Fibroblast of skin of left biceps (primary cell): ENCODE measurements around the gene CNTRL.

Experiments
- DNase-seq, 2 experiments: peaks; one replicate each; pipeline ENCODE4 v3.0.0-alpha.2; 2013; ENCODE audit warnings: low read depth in 2 of 2

CNTRL gene

GRCh38 chr9:121201738-121202533 is 127.2 kb downstream of the CNTRL start, which contains the start of gene RAB14:
Gene RAB14, minus strand, starts transcription at chr9:121201869. Its CDS starts 8,457 bp downstream, at chr9:121193412.
- peak; percentile 95 to 96 for DNase-seq

- DNase-seq = no peak
Observed at GRCh38 chr9:121204121-121204520, 129.4 kb downstream of the CNTRL start.

- DNase-seq = no peak
Observed at GRCh38 chr9:121204611-121205010, 129.9 kb downstream of the CNTRL start.

GRCh38 chr9:121206516-121207370 is 132.0 kb downstream of the CNTRL start:
- no peak for DNase-seq

- no peak for DNase-seq
Observed at GRCh38 chr9:121207371-121207940, 132.7 kb downstream of the CNTRL start.

GRCh38 chr9:121210536-121210935 is 135.8 kb downstream of the CNTRL start:
- no peak for DNase-seq

GRCh38 chr9:121213136-121213806 is 138.5 kb downstream of the CNTRL start:
- DNase-seq = peak; percentile 64 to 66

GRCh38 chr9:121214005-121214404 is 139.2 kb downstream of the CNTRL start:
- DNase-seq = no peak

- DNase-seq = no peak
Observed at GRCh38 chr9:121216271-121216805, 141.6 kb downstream of the CNTRL start.

- DNase-seq = no peak
Observed at GRCh38 chr9:121217609-121218292, 143.0 kb downstream of the CNTRL start.

- DNase-seq = no peak
Observed at GRCh38 chr9:121218357-121219027, 143.7 kb downstream of the CNTRL start.

GRCh38 chr9:121219530-121219929 is 144.8 kb downstream of the CNTRL start:
- no peak for DNase-seq

- no peak for DNase-seq
Observed at GRCh38 chr9:121220996-121221663, 146.4 kb downstream of the CNTRL start.

- DNase-seq = no peak
Observed at GRCh38 chr9:121221664-121222055, 146.9 kb downstream of the CNTRL start.

GRCh38 chr9:121222524-121223171 is 147.9 kb downstream of the CNTRL start:
- peak in 1 of 2 experiments; percentile 26 for DNase-seq

GRCh38 chr9:121225240-121225639 is 150.5 kb downstream of the CNTRL start:
- no peak for DNase-seq

GRCh38 chr9:121226175-121226574 is 151.4 kb downstream of the CNTRL start:
- DNase-seq = no peak
